Glomerular visceral epithelial cell (primary cell): ENCODE measurements around the gene ZDHHC20.

Experiments
- DNase-seq: peaks from one replicate; pipeline ENCODE4 v3.0.0-alpha.2; 2016; ENCODE audit errors: extremely low spot score

ZDHHC20 gene

GRCh38 chr13:21326155-21327031, 132.7 kb downstream of the ZDHHC20 start:
- no peak for DNase-seq

GRCh38 chr13:21324803-21325202, 134.3 kb downstream of the ZDHHC20 start:
- peak; percentile 78 for DNase-seq

- no peak for DNase-seq
Measured at GRCh38 chr13:21322988-21323387, 136.1 kb downstream of the ZDHHC20 start.
